T-cell (primary cell): ENCODE data around the gene TCF12. TPM values are rescaled to one million over a fixed set of nuclear protein-coding genes. Genes with fewer than 3 reads are reported as not detected.

Experiments used
- ATAC-seq, 4 experiments: fragments of 200-7000 bp in 3 of 4; fragments of 150-1000 bp in 1 of 4; cut with Tn5 transposase; replicated peaks in 1 of 4; 1 replicate in 3 of 4; 2 replicates in 1 of 4; pipeline ENCODE4 v1.10.0; 2021; ENCODE audit warnings: moderate library complexity in 3 of 4, mild to moderate bottlenecking in 2 of 4, moderate number of reproducible peaks in 1 of 4
- CTCF ChIA-PET, 2 donors: fragments of 300-600 bp; sonication (Branson Sonifier 250); formaldehyde crosslinking; loops; one replicate each; lab custom pipeline; 2022; ENCODE audit warnings: antibody characterized with exemption in 2 of 2; lab: Charles Lee
- POLR2A ChIA-PET, 2 donors: fragments of 300-600 bp; sonication (Branson Sonifier 250); formaldehyde crosslinking; loops; one replicate each; lab custom pipeline; 2022; ENCODE audit warnings: antibody characterized with exemption in 2 of 2; lab: Charles Lee
- DNase-seq, 35 experiments: peaks; one replicate each; pipeline versions ENCODE4 v3.0.0 to v3.0.0-alpha.2; 2013 to 2023
- H3K27ac ChIP-seq: one replicate; pipeline ENCODE4 v1.5.1; 2013; ENCODE audit warnings: low read length
- H3K27me3 ChIP-seq, 2 experiments: replicated peaks in 1 of 2; 1 replicate in 1 of 2; 2 replicates in 1 of 2; pipeline versions ENCODE4 v1.6.1 to v1.7.0; 2013; ENCODE audit warnings: low read length in 1 of 2, mixed read lengths in 1 of 2; ENCODE audit not compliant: control insufficient read depth in 2 of 2, insufficient read depth in 2 of 2; ENCODE audit errors: extremely low read depth in 1 of 2
- H3K36me3 ChIP-seq, 2 donors: 1 replicate in 1 of 2; 2 replicates in 1 of 2; pipeline versions ENCODE4 v1.6.1 to v1.7.0; 2013; ENCODE audit warnings: low read length in 1 of 2; ENCODE audit not compliant: control insufficient read depth in 2 of 2, insufficient read depth in 1 of 2; ENCODE audit errors: extremely low read depth in 1 of 2
- H3K4me1 ChIP-seq, 2 experiments: 1 replicate in 1 of 2; 2 replicates in 1 of 2; pipeline versions ENCODE4 v1.6.1 to v1.7.0; 2013; ENCODE audit warnings: low read length in 2 of 2, mixed read lengths in 1 of 2; ENCODE audit not compliant: insufficient read depth in 2 of 2, control insufficient read depth in 1 of 2; ENCODE audit errors: extremely low read depth in 1 of 2
- H3K4me3 ChIP-seq, 2 donors: 1 replicate in 1 of 2; 2 replicates in 1 of 2; pipeline versions ENCODE4 v1.5.1 to v1.7.0; 2013; ENCODE audit warnings: mild to moderate bottlenecking in 2 of 2, low read length in 1 of 2, moderate library complexity in 1 of 2; ENCODE audit not compliant: control insufficient read depth in 1 of 2; ENCODE audit errors: extremely low read depth in 1 of 2
- H3K9me3 ChIP-seq: 2 replicates; pipeline ENCODE4 v1.7.0; 2013
- H3K27ac Mint-ChIP-seq, 2 donors: one replicate each; pipeline ENCODE4 v1.8.0; 2020 to 2021; ENCODE audit warnings: mild to moderate bottlenecking in 2 of 2, mixed read lengths in 2 of 2
- H3K27me3 Mint-ChIP-seq, 2 donors: one replicate each; pipeline ENCODE4 v1.8.0; 2021 to 2022; ENCODE audit warnings: mixed read lengths in 2 of 2
- H3K36me3 Mint-ChIP-seq: one replicate; pipeline ENCODE4 v1.8.0; 2021; ENCODE audit warnings: mixed read lengths
- H3K4me1 Mint-ChIP-seq, 3 donors: one replicate each; pipeline ENCODE4 v1.8.0; 2020 to 2022; ENCODE audit warnings: mixed read lengths in 3 of 3, mild to moderate bottlenecking in 1 of 3
- H3K4me3 Mint-ChIP-seq, 3 donors: one replicate each; pipeline ENCODE4 v1.8.0; 2020 to 2022; ENCODE audit warnings: mild to moderate bottlenecking in 3 of 3, mixed read lengths in 3 of 3, moderate library complexity in 3 of 3
- H3K9me3 Mint-ChIP-seq, 3 donors: one replicate each; pipeline ENCODE4 v1.8.0; 2020 to 2022; ENCODE audit warnings: mixed read lengths in 3 of 3
- WGBS: methylation state at CpG from one replicate; pipeline ENCODE4 v1.1.5; 2013; ENCODE audit warnings: missing lambda C conversion rate; ENCODE audit not compliant: insufficient coverage; 5-methylcytosine and 5-hydroxymethylcytosine counted together
- total RNA-seq, 35 experiments: library from RNA in 6 of 35; stranded (reverse) in 6 of 35; fragments of 120-200 nt in 1 of 35; gene quantifications; one replicate each; pipeline versions ENCODE4 v1.2.1 to v1.2.4 and lab custom pipeline; 2013 to 2026

Gene TCF12
- total RNA-seq, 5 donors from 2014 or later (not counting 1 experiment from before 2014, with no cell fraction given), result 68.0 to 94.3 (median 83.0) TPM

GRCh38 chr15:57190208-57190607 is 271.8 kb downstream of the TCF12 start:
- H3K27me3 Mint-ChIP-seq, result no peaks in the 10 kb centered on the region
- POLR2A ChIA-PET, result no interaction called here
- Histone ChIP-seq H3K27me3 (no peaks in the 10 kb centered on the region), H3K9me3 (no peaks in the 10 kb centered on the region), H3K4me1 (no peaks in the 10 kb centered on the region), H3K36me3 (peaks cover 0 to 6% of the 10 kb centered on the region in 2 donors), H3K27ac (no peak overlapping the region), H3K4me3 (no peak overlapping the region)
- CTCF ChIA-PET, result no interaction called here
- no CpG with 5 or more reads among the region's 1 CpG for WGBS
- no peak overlapping the region for H3K27ac Mint-ChIP-seq
- ATAC-seq, result no peak
- DNase-seq, result no peak
- H3K9me3 Mint-ChIP-seq, result no peaks in the 10 kb centered on the region
- no peak overlapping the region for H3K4me3 Mint-ChIP-seq
- H3K36me3 Mint-ChIP-seq, result peaks cover 50% of the 10 kb centered on the region
- peaks cover 0 to 1% (median 0%) of the 10 kb centered on the region in 3 donors for H3K4me1 Mint-ChIP-seq

DNA sequence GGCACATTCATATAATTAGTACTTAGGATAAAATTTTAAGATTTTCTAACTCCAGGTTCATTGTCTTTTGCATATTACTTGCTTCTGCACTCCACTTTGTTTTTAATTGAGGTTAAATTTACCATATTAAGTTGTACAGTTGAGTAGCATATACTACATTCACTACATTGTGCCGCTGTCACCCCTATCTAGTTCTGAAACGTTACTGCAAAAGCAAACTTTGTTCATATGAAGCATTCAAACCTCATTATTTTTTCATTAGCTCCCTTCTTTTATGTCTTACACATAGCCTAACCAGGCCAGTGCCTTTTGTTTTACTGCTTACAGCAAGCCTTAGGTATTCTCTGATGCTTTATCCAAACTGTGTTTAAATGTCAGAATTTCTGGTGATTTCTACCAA is 274.7 kb downstream of the TCF12 start:
- Mint-ChIP-seq H3K9me3 (no peaks in the 10 kb centered on the region), H3K4me3 (no peak overlapping the region), H3K27me3 (no peaks in the 10 kb centered on the region), H3K27ac (no peak overlapping the region), H3K4me1 (peaks cover 0 to 3% (median 3%) of the 10 kb centered on the region in 3 donors), H3K36me3 (peaks cover 41% of the 10 kb centered on the region)
- ChIA-PET CTCF (no interaction called here), POLR2A (no interaction called here)
- Histone ChIP-seq H3K4me3 (no peak overlapping the region), H3K9me3 (no peaks in the 10 kb centered on the region), H3K4me1 (no peaks in the 10 kb centered on the region), H3K36me3 (peaks cover 0 to 6% of the 10 kb centered on the region in 2 donors), H3K27ac (no peak overlapping the region), H3K27me3 (no peaks in the 10 kb centered on the region)
- no peak for DNase-seq
- ATAC-seq, result no peak
- no CpG with 5 or more reads among the region's 2 CpGs for WGBS

GRCh38 chr15:57195326-57195725 is 276.9 kb downstream of the TCF12 start:
- Mint-ChIP-seq H3K36me3 (peaks cover 44% of the 10 kb centered on the region), H3K27ac (no peak overlapping the region), H3K4me3 (no peak overlapping the region), H3K27me3 (no peaks in the 10 kb centered on the region), H3K4me1 (peaks cover 0 to 3% (median 3%) of the 10 kb centered on the region in 3 donors), H3K9me3 (no peaks in the 10 kb centered on the region)
- no peak overlapping the region for H3K4me3 ChIP-seq
- no peaks in the 10 kb centered on the region for H3K4me1 ChIP-seq
- peaks cover 0 to 6% of the 10 kb centered on the region in 2 donors for H3K36me3 ChIP-seq
- no peaks in the 10 kb centered on the region for H3K9me3 ChIP-seq
- ChIA-PET CTCF (interaction anchor here in 1 of 2 donors (0.8 kb wide), 1 partner anchor 700 kb away, joined by 3 read pairs; no protein-coding TSS in a partner anchor), POLR2A (no interaction called here)
- ATAC-seq (no peak), DNase-seq (no peak)
- 100% methylated on average over 1 of the region's 1 CpG for WGBS
- H3K27ac ChIP-seq, result no peak overlapping the region
- H3K27me3 ChIP-seq, result no peaks in the 10 kb centered on the region

GRCh38 chr15:57196865-57197264 is 278.4 kb downstream of the TCF12 start:
- H3K27ac Mint-ChIP-seq, result no peak overlapping the region
- peaks cover 9 to 12% (median 10%) of the 10 kb centered on the region in 3 donors for H3K4me1 Mint-ChIP-seq
- no CpG with 5 or more reads among the region's 1 CpG for WGBS
- ATAC-seq (no peak), DNase-seq (no peak)
- CTCF ChIA-PET, result no interaction called here
- POLR2A ChIA-PET, result no interaction called here
- H3K9me3 Mint-ChIP-seq, result no peaks in the 10 kb centered on the region
- Histone ChIP-seq H3K9me3 (no peaks in the 10 kb centered on the region), H3K36me3 (peaks cover 0 to 5% of the 10 kb centered on the region in 2 donors), H3K4me1 (no peaks in the 10 kb centered on the region), H3K27me3 (no peaks in the 10 kb centered on the region), H3K4me3 (no peak overlapping the region), H3K27ac (no peak overlapping the region)
- H3K36me3 Mint-ChIP-seq, result peaks cover 30% of the 10 kb centered on the region
- no peaks in the 10 kb centered on the region for H3K27me3 Mint-ChIP-seq
- H3K4me3 Mint-ChIP-seq, result no peak overlapping the region

DNA sequence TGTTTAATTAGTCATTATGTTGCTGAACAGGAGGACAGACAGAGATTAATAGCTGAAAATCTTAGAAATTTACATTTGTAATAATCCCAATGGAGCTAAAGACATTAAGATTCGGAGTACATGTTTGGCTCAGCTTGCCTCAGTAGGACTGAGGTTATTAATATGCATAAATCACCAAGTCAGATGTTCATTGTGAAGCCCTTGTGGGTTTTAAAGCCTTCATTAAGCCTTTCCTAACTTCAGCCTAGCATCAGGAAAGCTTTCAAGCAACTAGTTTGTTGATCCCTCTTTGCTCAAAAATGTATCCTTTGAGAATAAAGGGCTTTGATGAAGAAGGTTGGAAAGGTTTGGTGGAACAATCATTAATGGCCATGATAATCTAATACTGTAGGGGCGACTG is 279.7 kb downstream of the TCF12 start:
- Histone ChIP-seq H3K4me1 (no peaks in the 10 kb centered on the region), H3K9me3 (no peaks in the 10 kb centered on the region), H3K27ac (no peak overlapping the region), H3K36me3 (no peaks in the 10 kb centered on the region), H3K27me3 (no peaks in the 10 kb centered on the region), H3K4me3 (no peak overlapping the region)
- WGBS, result no CpG with 5 or more reads among the region's 2 CpGs
- CTCF ChIA-PET, result interaction anchor here in 1 of 2 donors (0.6 kb wide), 1 partner anchor 446 kb away, joined by 3 read pairs; no protein-coding TSS in a partner anchor
- H3K4me3 Mint-ChIP-seq, result no peak overlapping the region
- no peak overlapping the region for H3K27ac Mint-ChIP-seq
- peaks cover 9 to 13% (median 11%) of the 10 kb centered on the region in 3 donors for H3K4me1 Mint-ChIP-seq
- peaks cover 29% of the 10 kb centered on the region for H3K36me3 Mint-ChIP-seq
- no peaks in the 10 kb centered on the region for H3K27me3 Mint-ChIP-seq
- DNase-seq (no peak), ATAC-seq (no peak)
- H3K9me3 Mint-ChIP-seq, result no peaks in the 10 kb centered on the region
- POLR2A ChIA-PET, result no interaction called here

- ChIA-PET POLR2A (no interaction called here), CTCF (interaction anchor here in 1 of 2 donors (0.6 kb wide), 1 partner anchor 446 kb away, joined by 3 read pairs; no protein-coding TSS in a partner anchor)
- no peaks in the 10 kb centered on the region for H3K4me1 ChIP-seq
- Mint-ChIP-seq H3K4me1 (peaks cover 9 to 13% (median 11%) of the 10 kb centered on the region in 3 donors), H3K4me3 (no peak overlapping the region), H3K27ac (no peak overlapping the region), H3K27me3 (no peaks in the 10 kb centered on the region), H3K9me3 (no peaks in the 10 kb centered on the region), H3K36me3 (peaks cover 32% of the 10 kb centered on the region)
- no peak for DNase-seq
- H3K27me3 ChIP-seq, result no peaks in the 10 kb centered on the region
- no peak overlapping the region for H3K27ac ChIP-seq
- no peaks in the 10 kb centered on the region for H3K9me3 ChIP-seq
- no peak overlapping the region for H3K4me3 ChIP-seq
- no peak for ATAC-seq
- WGBS, result 90% methylated on average over 5 of the region's 8 CpGs
- no peaks in the 10 kb centered on the region for H3K36me3 ChIP-seq
Observed at GRCh38 chr15:57198654-57199291, 280.3 kb downstream of the TCF12 start.
